Muscle layer of duodenum (tissue), 2 donors: ENCODE results near the gene RIMBP2.

Experiments used
- H3K27ac ChIP-seq: one replicate; pipeline ENCODE4 v1.7.0; 2013; ENCODE audit warnings: mild to moderate bottlenecking, low read length
- H3K27me3 ChIP-seq: one replicate; pipeline ENCODE4 v1.7.0; 2013; ENCODE audit warnings: low read depth, mild to moderate bottlenecking, control low read depth, low read length
- H3K36me3 ChIP-seq, 2 donors: one replicate each; pipeline ENCODE4 v1.7.0; 2013; ENCODE audit warnings: low read length in 2 of 2, control low read depth in 1 of 2, mild to moderate bottlenecking in 1 of 2; ENCODE audit not compliant: insufficient read depth in 2 of 2, control insufficient read depth in 1 of 2
- H3K4me1 ChIP-seq, 2 donors: one replicate each; pipeline ENCODE4 v1.7.0; 2013; ENCODE audit warnings: low read length in 2 of 2, mild to moderate bottlenecking in 2 of 2, control low read depth in 1 of 2, moderate library complexity in 1 of 2; ENCODE audit not compliant: insufficient read depth in 2 of 2, control insufficient read depth in 1 of 2
- H3K4me3 ChIP-seq, 2 donors: one replicate each; pipeline ENCODE4 v1.7.0; 2013; ENCODE audit warnings: low read length in 2 of 2, low read depth in 1 of 2, mild to moderate bottlenecking in 1 of 2
- H3K9me3 ChIP-seq, 2 donors: one replicate each; pipeline ENCODE4 v1.7.0; 2013; ENCODE audit warnings: low read length in 2 of 2, control low read depth in 1 of 2, mild to moderate bottlenecking in 1 of 2; ENCODE audit not compliant: control insufficient read depth in 1 of 2
- donor health status: healthy.

The RIMBP2 gene

GRCh38 chr12:130448044-130448821 is 267.9 kb downstream of the RIMBP2 start:
- Histone ChIP-seq H3K27me3 (no peaks in the 10 kb centered on the region), H3K36me3 (no peaks in the 10 kb centered on the region), H3K27ac (no peak overlapping the region), H3K4me3 (no peak overlapping the region), H3K4me1 (no peaks in the 10 kb centered on the region), H3K9me3 (no peaks in the 10 kb centered on the region)

- Histone ChIP-seq H3K27me3 (no peaks in the 10 kb centered on the region), H3K36me3 (no peaks in the 10 kb centered on the region), H3K27ac (no peak overlapping the region), H3K4me3 (no peak overlapping the region), H3K9me3 (no peaks in the 10 kb centered on the region), H3K4me1 (no peaks in the 10 kb centered on the region)
These were observed 268.5 kb downstream of the RIMBP2 start for GRCh38 chr12:130447655-130447965.

- no peak overlapping the region for H3K27ac ChIP-seq
- no peak overlapping the region for H3K4me3 ChIP-seq
- no peaks in the 10 kb centered on the region for H3K4me1 ChIP-seq
- no peaks in the 10 kb centered on the region for H3K9me3 ChIP-seq
- no peaks in the 10 kb centered on the region for H3K27me3 ChIP-seq
- H3K36me3 ChIP-seq, result no peaks in the 10 kb centered on the region
These were observed 269.0 kb downstream of the RIMBP2 start for GRCh38 chr12:130446846-130447654.

- Histone ChIP-seq H3K36me3 (no peaks in the 10 kb centered on the region), H3K27ac (no peak overlapping the region), H3K9me3 (no peaks in the 10 kb centered on the region), H3K27me3 (no peaks in the 10 kb centered on the region), H3K4me1 (no peaks in the 10 kb centered on the region), H3K4me3 (no peak overlapping the region)
These were observed 271.1 kb downstream of the RIMBP2 start for GRCh38 chr12:130444986-130445385.

- no peaks in the 10 kb centered on the region for H3K36me3 ChIP-seq
- H3K4me3 ChIP-seq, result no peak overlapping the region
These were observed 272.0 kb downstream of the RIMBP2 start for GRCh38 chr12:130444061-130444460.

GRCh38 chr12:130441771-130442760 is 274.0 kb downstream of the RIMBP2 start:
- no peak overlapping the region for H3K4me3 ChIP-seq
- no peaks in the 10 kb centered on the region for H3K4me1 ChIP-seq
- H3K36me3 ChIP-seq, result no peaks in the 10 kb centered on the region
- no peaks in the 10 kb centered on the region for H3K9me3 ChIP-seq
- H3K27me3 ChIP-seq, result no peaks in the 10 kb centered on the region
- no peak overlapping the region for H3K27ac ChIP-seq

More at GRCh38 chr12:130444061-130444460, 272.0 kb downstream of the RIMBP2 start:
- Histone ChIP-seq H3K9me3 (no peaks in the 10 kb centered on the region), H3K27me3 (no peaks in the 10 kb centered on the region), H3K27ac (no peak overlapping the region), H3K4me1 (no peaks in the 10 kb centered on the region)

- H3K4me1 ChIP-seq, result no peaks in the 10 kb centered on the region
- no peak overlapping the region for H3K4me3 ChIP-seq
These were observed 275.6 kb downstream of the RIMBP2 start for GRCh38 chr12:130440411-130441080.

GRCh38 chr12:130439250-130439649 is 276.8 kb downstream of the RIMBP2 start:
- Histone ChIP-seq H3K9me3 (no peaks in the 10 kb centered on the region), H3K27ac (no peak overlapping the region), H3K4me1 (no peaks in the 10 kb centered on the region), H3K36me3 (no peaks in the 10 kb centered on the region), H3K27me3 (no peaks in the 10 kb centered on the region), H3K4me3 (no peak overlapping the region)

More at GRCh38 chr12:130440411-130441080, 275.6 kb downstream of the RIMBP2 start:
- H3K27ac ChIP-seq, result no peak overlapping the region
- no peaks in the 10 kb centered on the region for H3K36me3 ChIP-seq
- H3K9me3 ChIP-seq, result no peaks in the 10 kb centered on the region
- no peaks in the 10 kb centered on the region for H3K27me3 ChIP-seq

GRCh38 chr12:130438711-130439110 is 277.4 kb downstream of the RIMBP2 start:
- Histone ChIP-seq H3K4me1 (no peaks in the 10 kb centered on the region), H3K27ac (no peak overlapping the region), H3K9me3 (no peaks in the 10 kb centered on the region), H3K4me3 (no peak overlapping the region), H3K27me3 (no peaks in the 10 kb centered on the region), H3K36me3 (no peaks in the 10 kb centered on the region)

- H3K36me3 ChIP-seq, result no peaks in the 10 kb centered on the region
- H3K27ac ChIP-seq, result no peak overlapping the region
- no peak overlapping the region for H3K4me3 ChIP-seq
- peaks cover 0 to 3% of the 10 kb centered on the region in 2 donors for H3K9me3 ChIP-seq
- no peaks in the 10 kb centered on the region for H3K4me1 ChIP-seq
- H3K27me3 ChIP-seq, result no peaks in the 10 kb centered on the region
These were observed 277.9 kb downstream of the RIMBP2 start for GRCh38 chr12:130438243-130438620.
